ENCODE data around the gene ZDHHC17. TPM values are rescaled to one million over a fixed set of nuclear protein-coding genes. Genes with fewer than 3 reads are reported as not detected.

The ZDHHC17 gene
- total and polyA plus RNA-seq, 4 donors, result 3.4 to 91.2 (median 15.2) TPM

- WGBS, result 91% methylated on average over 3 of the region's 3 CpGs
- Histone ChIP-seq H3K27ac (ENCODE audit: low read depth in 1 of 2, low read length in 2 of 2) (no peak overlapping the region), H3K9me3 (ENCODE audit: control insufficient read depth in 4 of 4, low read length in 3 of 4) (peaks cover 0 to 2% (median 0%) of the 10 kb centered on the region in 4 donors), H3K27me3 (ENCODE audit: control insufficient read depth in 4 of 4, insufficient read depth in 4 of 4, low read length in 3 of 4) (no peaks in the 10 kb centered on the region), H3K36me3 (ENCODE audit: control insufficient read depth in 4 of 4, insufficient read depth in 3 of 4, low read depth in 1 of 4, low read length in 3 of 4) (no peaks in the 10 kb centered on the region), H3K9ac (ENCODE audit: low read depth in 1 of 2, low read length in 2 of 2) (no peak overlapping the region), H3K4me1 (ENCODE audit: control insufficient read depth in 4 of 4, insufficient read depth in 4 of 4, low read length in 3 of 4) (no peaks in the 10 kb centered on the region), H3K4me3 (ENCODE audit: low read depth in 1 of 3, low read length in 3 of 3) (no peak overlapping the region)
- DNase-seq (ENCODE audit: low spot score), result no peak
- TF ChIP-seq TAF1 (conservative IDR thresholded peaks at IDR 0.05), result no peak
- TF ChIP-seq HNF4G (IDR thresholded peaks at IDR 0.05), result no peak
- no peak for TF ChIP-seq NR2F2 (IDR thresholded peaks at IDR 0.05)
- no peak for TF ChIP-seq HNF4A (conservative IDR thresholded peaks at IDR 0.05)
- TF ChIP-seq RXRA (IDR thresholded peaks at IDR 0.05), result no peak
- no peak for TF ChIP-seq ATF3 (IDR thresholded peaks at IDR 0.05)
These were observed 127.7 kb downstream of the ZDHHC17 start for GRCh38 chr12:76891609-76892008.

GRCh38 chr12:76895796-76896195, 131.9 kb downstream of the ZDHHC17 start:
- H3K4me3 ChIP-seq (ENCODE audit: low read depth in 1 of 3, low read length in 3 of 3), result no peak overlapping the region
- no peak for TF ChIP-seq REST (IDR thresholded peaks at IDR 0.05)
- no peak for TF ChIP-seq ATF3 (IDR thresholded peaks at IDR 0.05)
- TF ChIP-seq CTCF (IDR thresholded peaks at IDR 0.05; ENCODE audit: low read depth, low read length, missing input control), result no peak
- no peak for TF ChIP-seq TAF1 (conservative IDR thresholded peaks at IDR 0.05)
- no peak for TF ChIP-seq HNF4A (conservative IDR thresholded peaks at IDR 0.05)
- TF ChIP-seq JUND (IDR thresholded peaks at IDR 0.05), result no peak
- TF ChIP-seq ZBTB33 (IDR thresholded peaks at IDR 0.05), result no peak
- H3K27me3 ChIP-seq (ENCODE audit: control insufficient read depth in 4 of 4, insufficient read depth in 4 of 4, low read length in 3 of 4), result no peaks in the 10 kb centered on the region
- peaks cover 0 to 2% (median 0%) of the 10 kb centered on the region in 4 donors for H3K9me3 ChIP-seq (ENCODE audit: control insufficient read depth in 4 of 4, low read length in 3 of 4)
- no peaks in the 10 kb centered on the region for H3K36me3 ChIP-seq (ENCODE audit: control insufficient read depth in 4 of 4, insufficient read depth in 3 of 4, low read depth in 1 of 4, low read length in 3 of 4)
- H3K4me1 ChIP-seq (ENCODE audit: control insufficient read depth in 4 of 4, insufficient read depth in 4 of 4, low read length in 3 of 4), result no peaks in the 10 kb centered on the region
- H3K27ac ChIP-seq (ENCODE audit: low read depth in 1 of 2, low read length in 2 of 2), result no peak overlapping the region
- WGBS, result 95% methylated on average over 5 of the region's 5 CpGs
- H3K9ac ChIP-seq (ENCODE audit: low read depth in 1 of 2, low read length in 2 of 2), result no peak overlapping the region
- no peak for DNase-seq (ENCODE audit: low spot score)

Data from liver (tissue), 9 donors.